GM12878 (cell line): ENCODE measurements around the gene PPFIA3. TPM values are rescaled to one million over a fixed set of nuclear protein-coding genes. Genes with fewer than 3 reads are reported as not detected.

Experiments
- BACH1 ChIP-seq: fragments of 450-650 bp; IDR thresholded peaks from 2 replicates; pipeline ENCODE4 v1.6.1; 2017; ENCODE audit warnings: mild to moderate bottlenecking, borderline replicate concordance
- BCL11A ChIP-seq: IDR thresholded peaks from 2 replicates; pipeline ENCODE4 v1.6.1; 2011; ENCODE audit warnings: low read depth, low read length
- FOXM1 ChIP-seq: IDR thresholded peaks from 2 replicates; pipeline ENCODE4 v1.6.1; 2012; ENCODE audit warnings: low read depth, mild to moderate bottlenecking, inconsistent platforms, low read length, moderate library complexity
- HDGF ChIP-seq: fragments of 450-650 bp; IDR thresholded peaks from 2 replicates; pipeline ENCODE4 v1.6.1; 2016; ENCODE audit warnings: antibody characterized with exemption
- IKZF2 ChIP-seq, 2 experiments: fragments of 450-650 bp; IDR thresholded peaks; 2 replicates each; pipeline ENCODE4 v1.6.1; 2017; ENCODE audit warnings: mild to moderate bottlenecking in 2 of 2, moderate library complexity in 2 of 2
- IRF3 ChIP-seq: fragments of 450-650 bp; IDR thresholded peaks from 2 replicates; pipeline ENCODE4 v1.6.1; 2014; ENCODE audit warnings: mild to moderate bottlenecking
- MEF2A ChIP-seq: IDR thresholded peaks from 2 replicates; pipeline ENCODE4 v1.6.1; 2011; ENCODE audit warnings: low read depth, mild to moderate bottlenecking, low read length, moderate library complexity; ENCODE audit not compliant: insufficient read depth
- MYC ChIP-seq: IDR thresholded peaks from 2 replicates; pipeline ENCODE4 v1.6.1; 2011; ENCODE audit warnings: mild to moderate bottlenecking, low read length, moderate library complexity, inconsistent platforms; ENCODE audit not compliant: insufficient read depth, insufficient replicate concordance, insufficient read length, severe bottlenecking
- NR2F1 ChIP-seq: fragments of 450-650 bp; conservative IDR thresholded peaks from 2 replicates; pipeline ENCODE4 v1.6.1; 2017; ENCODE audit warnings: mild to moderate bottlenecking
- NRF1 ChIP-seq: conservative IDR thresholded peaks from 2 replicates; pipeline ENCODE4 v1.6.1; 2011; ENCODE audit warnings: mild to moderate bottlenecking, low read depth, low read length, improper control_type of control experiment
- PAX5 ChIP-seq: IDR thresholded peaks from 2 replicates; pipeline ENCODE4 v1.6.1; 2011; ENCODE audit warnings: low read depth, low read length, borderline replicate concordance
- PAX8 ChIP-seq: fragments of 450-650 bp; IDR thresholded peaks from 2 replicates; pipeline ENCODE4 v1.6.1; 2017; ENCODE audit warnings: mild to moderate bottlenecking, moderate library complexity
- RCOR1 ChIP-seq: conservative IDR thresholded peaks from 2 replicates; pipeline ENCODE4 v1.6.1; 2012; ENCODE audit warnings: low read depth, low read length, improper control_type of control experiment
- RUNX3 ChIP-seq: IDR thresholded peaks from 2 replicates; pipeline ENCODE4 v1.6.1; 2012; ENCODE audit warnings: low read length, inconsistent platforms
- SIX5 ChIP-seq: IDR thresholded peaks from 2 replicates; pipeline ENCODE4 v1.6.1; 2011; ENCODE audit warnings: mild to moderate bottlenecking, low read depth, low read length, moderate library complexity; ENCODE audit not compliant: severe bottlenecking
- SUPT20H ChIP-seq: IDR thresholded peaks from 2 replicates; pipeline ENCODE4 v1.6.1; 2011; ENCODE audit warnings: low read depth, mild to moderate bottlenecking, low read length, moderate library complexity, borderline replicate concordance; ENCODE audit not compliant: control insufficient read depth
- USF2 ChIP-seq: IDR thresholded peaks from 2 replicates; pipeline ENCODE4 v1.6.1; 2011; ENCODE audit warnings: low read depth, low read length, improper control_type of control experiment, borderline replicate concordance
- ZBED1 ChIP-seq: IDR thresholded peaks from 2 replicates; pipeline ENCODE4 v1.6.1; 2016; ENCODE audit warnings: borderline replicate concordance
- ZBTB40 ChIP-seq: fragments of 450-650 bp; IDR thresholded peaks from 2 replicates; pipeline ENCODE4 v1.6.1; 2016; ENCODE audit warnings: mild to moderate bottlenecking, moderate library complexity, borderline replicate concordance
- ZNF592 ChIP-seq: fragments of 450-650 bp; IDR thresholded peaks from 2 replicates; pipeline ENCODE4 v1.6.1; 2017; ENCODE audit warnings: mild to moderate bottlenecking, moderate library complexity
- polyA plus RNA-seq, 11 experiments: library from polyadenylated mRNA; depleted of rRNA in 4 of 11; unstranded in 6 of 11; stranded (reverse) in 5 of 11; fragments of >200 nt; fragmentation: Nextera tagmentation in 4 of 11; fragmentation: Illumina TruSeq in 1 of 11; extraction: Ambion mirVana in 4 of 11; extraction: Trizol in 1 of 11; gene quantifications; 1 replicate in 1 of 11; 2 replicates in 10 of 11; pipeline versions ENCODE4 v1.2.1 to v1.2.3, GENCODE V29; 2011 to 2016; ENCODE audit warnings: inconsistent platforms in 2 of 11, missing spikeins in 2 of 11, low read depth in 1 of 11
- total RNA-seq, 4 experiments: library from RNA; depleted of rRNA in 3 of 4; stranded (reverse); fragments of >200 nt in 3 of 4; fragmentation: Illumina TruSeq in 1 of 4; extraction: Trizol in 1 of 4; gene quantifications; 2 replicates each; pipeline versions ENCODE4 v1.2.1 to v1.2.3, GENCODE V29; 2013 to 2021

PPFIA3 gene
- total and polyA plus RNA-seq, 10 of the 15 experiments (the other 5 are each of a cell fraction or from before 2014, with no cell fraction given) = 0.11 to 1.7 (median 0.73) TPM; not detected in 3

- TF ChIP-seq ZBTB40 = peak; percentile 42; the same call in 1 of the 2 replicates
- TF ChIP-seq NR2F1 = peak; percentile 92
- TF ChIP-seq MYC = peak; percentile 50
- TF ChIP-seq ZNF592 = no peak
- no peak for TF ChIP-seq MEF2A
- peak; percentile 23 to 48; a peak in 3 of 4 replicates for TF ChIP-seq IKZF2 (IDR thresholded peaks at IDR 0.05)
- TF ChIP-seq PAX5 = no peak
- TF ChIP-seq PAX8 = no peak
- TF ChIP-seq RCOR1 = no peak
- TF ChIP-seq FOXM1 = no peak
- TF ChIP-seq SUPT20H = no peak
- no peak for TF ChIP-seq ZBED1
- TF ChIP-seq HDGF = peak; percentile 95
- TF ChIP-seq IRF3 = no peak
- TF ChIP-seq SIX5 = peak; percentile 7
- TF ChIP-seq BACH1 = peak; percentile 98
- TF ChIP-seq USF2 = no peak
- TF ChIP-seq RUNX3 = peak; percentile 50
- no peak for TF ChIP-seq NRF1
- TF ChIP-seq BCL11A = no peak
Observed at GRCh38 chr19:49118565-49119410, 556 bp upstream of the PPFIA3 start, which contains the start of gene C19orf73 (continued).
